ENCODE results near the gene SLC66A1.

- no peak for TF ChIP-seq CTCF (IDR thresholded peaks at IDR 0.05)
- no peak for TF ChIP-seq POLR2AphosphoS5 (IDR thresholded peaks at IDR 0.05)
- no peak for TF ChIP-seq EP300 (IDR thresholded peaks at IDR 0.05; ENCODE audit: low read depth)
Measured at GRCh38 chr1:19346026-19346425, 33.9 kb downstream of the SLC66A1 start.
